ENCODE data around the gene LIN52.

Gene LIN52

GRCh38 chr14:74140374-74140850 is 55.7 kb downstream of the LIN52 start:
- Histone ChIP-seq H3K79me1 (ENCODE audit: low read length) (no peaks in the 10 kb centered on the region), H4K8ac (ENCODE audit: low read depth, low read length) (no peak overlapping the region), H3K79me2 (ENCODE audit: control insufficient read depth, insufficient read depth, low read length, poor library complexity) (no peaks in the 10 kb centered on the region), H3K14ac (ENCODE audit: low read length) (no peak overlapping the region), H3K23ac (ENCODE audit: low read length) (no peak overlapping the region), H2BK5ac (ENCODE audit: low read depth, low read length, poor library complexity) (no peak overlapping the region), H3K9ac (ENCODE audit: low read length) (no peak overlapping the region), H3K4me3 (ENCODE audit: low read depth, low read length) (no peak overlapping the region), H3K9me3 (ENCODE audit: insufficient read depth, low read depth, low read length) (no peaks in the 10 kb centered on the region), H4K12ac (ENCODE audit: low read depth, low read length) (no peak overlapping the region), H2AFZ (ENCODE audit: insufficient read depth, low read length, poor library complexity) (no peak overlapping the region), H3K4ac (ENCODE audit: low read depth, low read length) (no peak overlapping the region), H3K4me1 (ENCODE audit: control insufficient read depth in 1 of 2, insufficient read depth in 2 of 2, low read length in 2 of 2) (no peaks in the 10 kb centered on the region), H2AK5ac (ENCODE audit: low read length) (no peak overlapping the region), H3K4me2 (ENCODE audit: low read length) (no peak overlapping the region), H2BK120ac (ENCODE audit: insufficient read depth, low read length, poor library complexity) (no peak overlapping the region), H3K27ac (ENCODE audit: low read depth, low read length) (no peak overlapping the region), H3K27me3 (ENCODE audit: insufficient read depth, low read length) (no peaks in the 10 kb centered on the region), H3K36me3 (ENCODE audit: control insufficient read depth in 1 of 2, insufficient read depth in 2 of 2, low read length in 2 of 2) (no peaks in the 10 kb centered on the region), H4K91ac (ENCODE audit: low read depth, low read length) (no peak overlapping the region), H2BK12ac (ENCODE audit: low read length) (no peak overlapping the region), H3K18ac (ENCODE audit: low read length) (no peak overlapping the region)
- WGBS (ENCODE audit: extremely low coverage, insufficient coverage, insufficient read length): no CpG with 5 or more reads among the region's 8 CpGs
- DNase-seq: peak; percentile 33 to 56

GRCh38 chr14:74141703-74142102 is 56.9 kb downstream of the LIN52 start:
- Histone ChIP-seq H3K27me3 (ENCODE audit: insufficient read depth, low read length) (no peaks in the 10 kb centered on the region), H3K27ac (ENCODE audit: low read depth, low read length) (no peak overlapping the region), H3K4me3 (ENCODE audit: low read depth, low read length) (no peak overlapping the region), H3K9ac (ENCODE audit: low read length) (no peak overlapping the region), H3K4me2 (ENCODE audit: low read length) (no peak overlapping the region), H3K23ac (ENCODE audit: low read length) (no peak overlapping the region), H3K4ac (ENCODE audit: low read depth, low read length) (no peak overlapping the region), H4K12ac (ENCODE audit: low read depth, low read length) (no peak overlapping the region), H2AFZ (ENCODE audit: insufficient read depth, low read length, poor library complexity) (no peak overlapping the region), H3K36me3 (ENCODE audit: control insufficient read depth in 1 of 2, insufficient read depth in 2 of 2, low read length in 2 of 2) (no peaks in the 10 kb centered on the region), H3K79me2 (ENCODE audit: control insufficient read depth, insufficient read depth, low read length, poor library complexity) (no peaks in the 10 kb centered on the region), H3K14ac (ENCODE audit: low read length) (no peak overlapping the region), H3K79me1 (ENCODE audit: low read length) (no peaks in the 10 kb centered on the region), H3K4me1 (ENCODE audit: control insufficient read depth in 1 of 2, insufficient read depth in 2 of 2, low read length in 2 of 2) (no peaks in the 10 kb centered on the region), H4K8ac (ENCODE audit: low read depth, low read length) (no peak overlapping the region), H3K18ac (ENCODE audit: low read length) (no peak overlapping the region), H2BK12ac (ENCODE audit: low read length) (no peak overlapping the region), H3K9me3 (ENCODE audit: insufficient read depth, low read depth, low read length) (no peaks in the 10 kb centered on the region), H4K91ac (ENCODE audit: low read depth, low read length) (no peak overlapping the region), H2BK5ac (ENCODE audit: low read depth, low read length, poor library complexity) (no peak overlapping the region), H2BK120ac (ENCODE audit: insufficient read depth, low read length, poor library complexity) (no peak overlapping the region), H2AK5ac (ENCODE audit: low read length) (no peak overlapping the region)
- DNase-seq: no peak
- WGBS (ENCODE audit: extremely low coverage, insufficient coverage, insufficient read length): no CpG with 5 or more reads among the region's 3 CpGs

- Histone ChIP-seq H2BK120ac (ENCODE audit: insufficient read depth, low read length, poor library complexity) (no peak overlapping the region), H3K79me1 (ENCODE audit: low read length) (no peaks in the 10 kb centered on the region), H3K4me1 (ENCODE audit: control insufficient read depth in 1 of 2, insufficient read depth in 2 of 2, low read length in 2 of 2) (no peaks in the 10 kb centered on the region), H3K14ac (ENCODE audit: low read length) (no peak overlapping the region), H3K4me3 (ENCODE audit: low read depth, low read length) (no peak overlapping the region), H4K8ac (ENCODE audit: low read depth, low read length) (no peak overlapping the region), H2AFZ (ENCODE audit: insufficient read depth, low read length, poor library complexity) (no peak overlapping the region), H3K18ac (ENCODE audit: low read length) (no peak overlapping the region), H3K36me3 (ENCODE audit: control insufficient read depth in 1 of 2, insufficient read depth in 2 of 2, low read length in 2 of 2) (no peaks in the 10 kb centered on the region), H3K27ac (ENCODE audit: low read depth, low read length) (no peak overlapping the region), H3K4ac (ENCODE audit: low read depth, low read length) (no peak overlapping the region), H3K27me3 (ENCODE audit: insufficient read depth, low read length) (no peaks in the 10 kb centered on the region), H2BK5ac (ENCODE audit: low read depth, low read length, poor library complexity) (no peak overlapping the region), H2BK12ac (ENCODE audit: low read length) (no peak overlapping the region), H3K79me2 (ENCODE audit: control insufficient read depth, insufficient read depth, low read length, poor library complexity) (no peaks in the 10 kb centered on the region), H4K12ac (ENCODE audit: low read depth, low read length) (no peak overlapping the region), H3K4me2 (ENCODE audit: low read length) (no peak overlapping the region), H3K9me3 (ENCODE audit: insufficient read depth, low read depth, low read length) (no peaks in the 10 kb centered on the region), H3K23ac (ENCODE audit: low read length) (no peak overlapping the region), H4K91ac (ENCODE audit: low read depth, low read length) (no peak overlapping the region), H2AK5ac (ENCODE audit: low read length) (no peak overlapping the region), H3K9ac (ENCODE audit: low read length) (no peak overlapping the region)
- WGBS (ENCODE audit: extremely low coverage, insufficient coverage, insufficient read length): no CpG with 5 or more reads among the region's 4 CpGs
- DNase-seq: no peak
Measured at GRCh38 chr14:74142523-74142922, 57.8 kb downstream of the LIN52 start.

- no peak overlapping the region for H3K18ac ChIP-seq (ENCODE audit: low read length)
- H4K91ac ChIP-seq (ENCODE audit: low read depth, low read length): no peak overlapping the region
- H3K79me2 ChIP-seq (ENCODE audit: control insufficient read depth, insufficient read depth, low read length, poor library complexity): no peaks in the 10 kb centered on the region
- H2AFZ ChIP-seq (ENCODE audit: insufficient read depth, low read length, poor library complexity): no peak overlapping the region
- DNase-seq: peak in 1 of 2 donors; percentile 18
- no peak overlapping the region for H3K4me2 ChIP-seq (ENCODE audit: low read length)
- no peaks in the 10 kb centered on the region for H3K9me3 ChIP-seq (ENCODE audit: insufficient read depth, low read depth, low read length)
- no peaks in the 10 kb centered on the region for H3K79me1 ChIP-seq (ENCODE audit: low read length)
- H3K4ac ChIP-seq (ENCODE audit: low read depth, low read length): no peak overlapping the region
- H2BK5ac ChIP-seq (ENCODE audit: low read depth, low read length, poor library complexity): no peak overlapping the region
- H2BK120ac ChIP-seq (ENCODE audit: insufficient read depth, low read length, poor library complexity): no peak overlapping the region
- WGBS (ENCODE audit: extremely low coverage, insufficient coverage, insufficient read length): no CpG with 5 or more reads among the region's 3 CpGs
- no peaks in the 10 kb centered on the region for H3K4me1 ChIP-seq (ENCODE audit: control insufficient read depth in 1 of 2, insufficient read depth in 2 of 2, low read length in 2 of 2)
- no peak overlapping the region for H2AK5ac ChIP-seq (ENCODE audit: low read length)
- H3K4me3 ChIP-seq (ENCODE audit: low read depth, low read length): no peak overlapping the region
- H3K27ac ChIP-seq (ENCODE audit: low read depth, low read length): no peak overlapping the region
- H2BK12ac ChIP-seq (ENCODE audit: low read length): no peak overlapping the region
- no peak overlapping the region for H4K12ac ChIP-seq (ENCODE audit: low read depth, low read length)
- H4K8ac ChIP-seq (ENCODE audit: low read depth, low read length): no peak overlapping the region
- no peaks in the 10 kb centered on the region for H3K36me3 ChIP-seq (ENCODE audit: control insufficient read depth in 1 of 2, insufficient read depth in 2 of 2, low read length in 2 of 2)
- no peaks in the 10 kb centered on the region for H3K27me3 ChIP-seq (ENCODE audit: insufficient read depth, low read length)
- H3K23ac ChIP-seq (ENCODE audit: low read length): no peak overlapping the region
- H3K9ac ChIP-seq (ENCODE audit: low read length): no peak overlapping the region
- H3K14ac ChIP-seq (ENCODE audit: low read length): no peak overlapping the region
Measured at GRCh38 chr14:74144789-74145188, 60.0 kb downstream of the LIN52 start.
